HG02943 (cell line): Measurements from ENCODE around the gene PNPLA8.
"Not testable (repeated sequence)": the region's sequence is repeated elsewhere in the genome, so short reads cannot be mapped to it uniquely, and the experiment has no call there.

ENCODE experiments used
- ATAC-seq: cut with Tn5 transposase; IDR thresholded peaks from one replicate; pipeline ENCODE4 v1.9.1; 2021; ENCODE audit warnings: mild to moderate bottlenecking, low read depth, moderate library complexity; ENCODE audit not compliant: unreplicated experiment

The PNPLA8 gene, protein sequence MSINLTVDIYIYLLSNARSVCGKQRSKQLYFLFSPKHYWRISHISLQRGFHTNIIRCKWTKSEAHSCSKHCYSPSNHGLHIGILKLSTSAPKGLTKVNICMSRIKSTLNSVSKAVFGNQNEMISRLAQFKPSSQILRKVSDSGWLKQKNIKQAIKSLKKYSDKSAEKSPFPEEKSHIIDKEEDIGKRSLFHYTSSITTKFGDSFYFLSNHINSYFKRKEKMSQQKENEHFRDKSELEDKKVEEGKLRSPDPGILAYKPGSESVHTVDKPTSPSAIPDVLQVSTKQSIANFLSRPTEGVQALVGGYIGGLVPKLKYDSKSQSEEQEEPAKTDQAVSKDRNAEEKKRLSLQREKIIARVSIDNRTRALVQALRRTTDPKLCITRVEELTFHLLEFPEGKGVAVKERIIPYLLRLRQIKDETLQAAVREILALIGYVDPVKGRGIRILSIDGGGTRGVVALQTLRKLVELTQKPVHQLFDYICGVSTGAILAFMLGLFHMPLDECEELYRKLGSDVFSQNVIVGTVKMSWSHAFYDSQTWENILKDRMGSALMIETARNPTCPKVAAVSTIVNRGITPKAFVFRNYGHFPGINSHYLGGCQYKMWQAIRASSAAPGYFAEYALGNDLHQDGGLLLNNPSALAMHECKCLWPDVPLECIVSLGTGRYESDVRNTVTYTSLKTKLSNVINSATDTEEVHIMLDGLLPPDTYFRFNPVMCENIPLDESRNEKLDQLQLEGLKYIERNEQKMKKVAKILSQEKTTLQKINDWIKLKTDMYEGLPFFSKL

GRCh38 chr7:108525985-108526767, at the start of gene PNPLA8:
PNPLA8 (minus strand) TSS chr7:108526135; CDS start chr7:108515491, 10,644 bp downstream.
- ATAC-seq = peak; percentile 95

- ATAC-seq = no peak
These were observed 49.2 kb upstream of the PNPLA8 start for GRCh38 chr7:108575156-108575555.

DNA sequence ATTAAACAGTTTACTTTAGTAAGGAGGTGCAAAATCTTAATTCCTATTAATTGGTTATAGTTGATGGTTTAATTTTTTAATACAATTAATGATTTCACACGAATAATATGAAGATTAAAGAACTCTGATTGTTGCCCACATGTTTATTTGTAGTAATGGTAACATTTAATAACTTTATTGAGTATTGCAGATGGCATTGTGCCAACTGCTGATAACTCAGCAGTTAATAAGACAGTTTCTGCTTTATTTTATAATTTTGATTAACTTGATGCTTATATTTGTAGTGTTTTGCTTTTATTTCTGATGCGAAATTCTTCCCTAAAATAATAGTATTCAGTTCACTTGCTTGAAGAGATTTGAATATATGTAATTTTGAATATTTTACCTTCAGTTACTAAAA, 46.5 kb upstream of the PNPLA8 start:
- no peak for ATAC-seq

DNA sequence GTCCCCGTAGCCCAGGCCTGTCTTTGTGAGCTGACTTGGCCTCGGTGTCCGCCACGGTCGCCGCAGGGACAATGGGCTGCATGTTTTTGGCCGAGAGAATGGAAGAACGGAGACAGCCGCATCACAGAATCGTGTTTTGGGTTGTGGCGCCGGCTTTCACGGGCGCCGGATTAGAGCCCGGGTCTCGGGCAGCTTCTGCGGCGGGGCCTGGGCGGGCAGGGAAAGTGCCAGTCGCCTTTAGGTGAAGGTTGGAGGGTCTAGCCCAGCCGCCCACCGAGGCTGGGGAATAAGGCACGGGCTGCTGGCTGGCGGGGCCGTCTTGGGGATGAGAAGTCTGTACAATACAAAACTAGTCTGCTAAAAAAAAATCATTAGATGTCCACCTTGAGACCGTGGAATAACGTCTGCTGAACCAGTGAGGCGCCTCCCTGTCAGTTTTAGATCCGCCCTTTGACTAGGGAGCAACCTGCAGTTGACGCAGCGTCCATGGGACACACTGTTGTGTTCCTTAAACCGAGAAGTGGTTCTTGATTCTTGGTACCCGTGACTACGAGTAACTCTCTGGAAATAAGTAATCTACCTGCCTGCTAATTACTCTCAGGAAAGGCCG, 44.3 kb upstream of the PNPLA8 start:
- ATAC-seq = peak; percentile 26

DNA sequence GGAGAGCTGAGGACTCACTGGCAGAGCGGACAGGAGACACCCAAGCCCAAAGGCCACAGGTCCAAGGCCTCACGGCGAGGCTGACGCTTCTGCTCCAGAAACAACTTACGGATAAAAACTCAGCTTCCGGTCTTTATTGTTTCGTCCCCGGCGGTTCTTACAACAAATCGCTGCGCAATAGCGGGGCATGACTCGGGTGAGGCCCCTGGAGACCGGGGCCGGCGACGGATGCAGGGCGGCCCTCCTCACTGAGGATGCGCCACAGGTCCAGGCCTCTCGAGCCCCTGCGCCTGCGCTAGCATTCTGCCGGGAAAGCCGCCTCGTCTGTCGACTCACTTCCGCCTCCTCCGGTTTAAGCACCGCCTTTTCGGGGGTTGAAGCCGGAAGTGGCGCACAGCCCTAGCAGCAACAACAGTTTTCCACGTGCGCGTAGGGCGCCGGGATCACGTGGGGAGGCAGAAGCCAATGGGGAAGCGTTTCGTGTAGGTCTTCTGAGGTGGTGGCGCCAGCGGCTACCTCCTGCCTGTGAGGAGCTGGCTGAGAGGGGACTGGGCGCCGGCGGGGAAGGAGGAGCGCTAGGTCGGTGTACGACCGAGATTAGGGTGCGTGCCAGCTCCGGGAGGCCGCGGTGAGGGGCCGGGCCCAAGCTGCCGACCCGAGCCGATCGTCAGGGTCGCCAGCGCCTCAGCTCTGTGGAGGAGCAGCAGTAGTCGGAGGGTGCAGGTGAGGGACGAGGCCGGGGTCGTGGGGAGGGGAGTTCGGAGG, 43.6 kb upstream of the PNPLA8 start, which contains the start of the genes DNAJB9 and THAP5:
DNAJB9 (plus strand) TSS at position 494 of the 765 bp plus-strand sequence. CDS start 1,853 bp downstream, outside the sequence.
THAP5 (minus strand) TSS at position 326 of the 765 bp plus-strand sequence; CDS start at position 189, 137 bp downstream.
- peak; percentile 93 for ATAC-seq

- no peak for ATAC-seq
These were observed 43.0 kb upstream of the PNPLA8 start for GRCh38 chr7:108568801-108569380.

- ATAC-seq = no peak
These were observed 40.1 kb upstream of the PNPLA8 start for GRCh38 chr7:108565987-108566386.

DNA sequence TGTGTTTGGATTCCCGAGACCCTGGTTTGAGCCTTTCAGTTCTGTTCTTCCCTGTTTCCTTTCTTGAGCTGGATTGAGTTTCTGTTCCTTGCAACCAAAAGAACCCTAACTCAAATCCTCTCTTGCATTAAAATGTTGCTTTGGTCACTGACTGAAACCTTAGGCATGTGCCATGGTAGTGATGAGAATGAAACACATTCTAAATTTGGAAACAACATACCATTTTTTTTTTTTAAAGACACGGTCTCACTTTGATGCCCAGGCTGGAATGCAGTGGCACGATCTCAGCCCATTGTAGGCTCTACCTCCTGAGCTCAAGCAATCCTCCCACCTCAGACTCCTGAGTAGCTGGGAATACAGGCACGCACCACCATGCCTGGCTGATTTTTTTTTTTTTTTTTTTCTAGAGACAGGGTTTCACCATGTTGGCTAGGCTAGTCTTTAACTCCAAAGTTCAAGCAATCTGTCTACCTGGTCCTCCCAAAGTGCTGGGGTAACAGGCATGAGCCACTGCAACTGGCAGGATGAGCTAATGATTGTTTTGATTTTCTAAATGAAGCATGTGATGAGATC, 35.2 kb upstream of the PNPLA8 start:
- no peak for ATAC-seq

GRCh38 chr7:108559253-108559652, 33.3 kb upstream of the PNPLA8 start:
- no peak for ATAC-seq

GRCh38 chr7:108557617-108558016, 31.7 kb upstream of the PNPLA8 start:
- no peak for ATAC-seq

GRCh38 chr7:108557191-108557590, 31.3 kb upstream of the PNPLA8 start:
- no peak for ATAC-seq

DNA sequence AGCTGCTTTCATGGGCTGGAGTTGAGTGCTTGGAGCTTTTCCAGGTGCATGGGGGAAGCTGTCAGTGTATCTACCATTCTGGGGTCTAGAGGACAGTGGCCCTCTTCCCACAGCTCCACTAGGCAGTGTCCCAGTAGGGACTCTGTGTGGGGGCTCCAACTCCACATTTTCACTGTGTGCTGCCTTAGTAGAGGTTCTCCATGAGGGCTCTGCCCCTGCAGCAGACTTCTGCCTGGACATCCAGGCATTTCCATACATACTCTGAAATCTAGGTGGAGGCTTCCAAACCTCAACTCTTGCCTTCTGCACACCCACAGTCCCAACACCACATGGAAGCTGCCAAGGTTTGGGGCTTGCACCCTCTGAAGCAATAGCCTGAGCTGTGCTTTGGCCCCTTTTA, 30.7 kb upstream of the PNPLA8 start:
- not testable (repeated sequence) for ATAC-seq

DNA sequence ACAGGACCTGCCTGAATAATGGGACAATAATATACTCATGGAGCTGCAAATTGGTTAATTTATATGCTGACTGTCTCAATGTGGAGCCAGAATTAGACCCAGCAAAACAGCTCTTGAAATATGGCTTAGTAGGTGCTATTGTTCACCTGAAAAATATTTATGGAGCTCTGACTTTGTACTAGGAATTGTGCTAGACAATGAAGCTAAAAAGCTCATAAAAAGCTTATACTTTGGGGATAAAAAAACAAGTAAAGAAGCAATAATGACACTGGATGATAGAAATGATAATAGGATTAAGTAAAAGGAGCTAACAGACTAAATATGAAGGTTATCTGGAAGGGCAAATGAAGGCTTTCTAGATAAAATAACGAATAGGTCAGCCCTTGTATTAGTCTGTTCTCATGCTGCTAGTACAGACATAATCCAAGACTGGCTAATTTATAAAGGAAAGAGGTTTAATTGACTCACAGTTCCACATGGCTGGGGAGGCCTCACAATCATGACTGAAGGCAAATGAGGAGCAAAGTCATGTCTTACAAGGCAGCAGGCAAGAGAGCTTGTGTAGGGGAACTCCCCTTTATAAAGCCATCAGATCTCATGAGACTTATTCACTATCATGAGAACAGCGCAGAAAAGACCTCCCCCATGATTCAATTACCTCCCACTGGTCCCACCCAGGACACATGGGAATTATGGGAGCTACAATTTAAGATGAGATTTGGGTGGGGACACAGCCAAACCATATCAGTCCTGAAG, 22.4 kb upstream of the PNPLA8 start:
- not testable (repeated sequence) for ATAC-seq

DNA sequence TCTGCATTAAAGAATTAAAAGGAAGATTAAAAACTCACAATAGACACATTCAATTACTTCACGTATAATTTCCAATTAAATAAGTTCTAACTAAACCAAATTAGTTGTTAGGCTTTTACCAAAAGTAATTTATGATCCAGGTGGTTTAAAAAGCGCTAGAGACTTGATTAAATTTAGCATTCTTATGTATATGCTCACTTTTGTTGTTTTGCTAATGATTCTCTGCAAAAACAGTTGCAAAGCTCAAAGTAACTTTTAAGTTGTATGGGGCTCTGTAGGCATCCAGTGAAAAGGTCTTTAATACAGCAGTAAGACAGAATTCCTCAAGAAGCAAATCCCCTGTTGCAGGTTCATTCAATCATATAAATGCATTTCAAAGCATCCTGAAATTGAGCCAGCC, 15.5 kb upstream of the PNPLA8 start:
- ATAC-seq = no peak

- ATAC-seq = not testable (repeated sequence)
These were observed 12.8 kb upstream of the PNPLA8 start for GRCh38 chr7:108538685-108539084.

- not testable (repeated sequence) for ATAC-seq
These were observed 12.3 kb upstream of the PNPLA8 start for GRCh38 chr7:108538236-108538635.

DNA sequence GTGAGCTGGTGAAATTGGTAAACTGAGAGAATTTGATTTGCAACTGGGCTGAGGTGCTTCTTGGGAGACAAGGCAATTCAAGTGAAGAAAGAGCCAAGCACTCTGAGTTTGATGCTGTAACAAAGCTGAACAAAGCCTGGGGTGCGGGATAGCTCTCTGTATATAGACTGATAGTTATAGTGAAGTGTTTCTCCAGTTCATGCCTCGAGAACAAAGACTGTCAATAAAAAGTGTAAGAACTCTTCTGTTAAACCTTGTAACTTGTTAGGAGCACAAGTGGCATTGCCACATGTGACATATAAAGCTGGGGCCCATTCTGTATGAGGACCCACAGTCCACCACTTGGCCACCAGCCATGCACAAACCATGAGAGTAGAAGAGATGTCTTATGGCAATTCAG, 11.3 kb upstream of the PNPLA8 start:
- ATAC-seq = no peak

- ATAC-seq = no peak
These were observed 9.8 kb upstream of the PNPLA8 start for GRCh38 chr7:108535744-108536143.
